GM12892 (cell line): Measurements from ENCODE around the gene OBSCN.

ENCODE experiments used
- POLR2A ChIP-seq: IDR thresholded peaks from 2 replicates; pipeline ENCODE4 v1.6.1; 2011; ENCODE audit warnings: low read depth, low read length, control low read depth
- POLR2AphosphoS5 ChIP-seq: IDR thresholded peaks from 2 replicates; pipeline ENCODE4 v1.6.1; 2011; ENCODE audit warnings: low read depth, low read length, control low read depth

DNA sequence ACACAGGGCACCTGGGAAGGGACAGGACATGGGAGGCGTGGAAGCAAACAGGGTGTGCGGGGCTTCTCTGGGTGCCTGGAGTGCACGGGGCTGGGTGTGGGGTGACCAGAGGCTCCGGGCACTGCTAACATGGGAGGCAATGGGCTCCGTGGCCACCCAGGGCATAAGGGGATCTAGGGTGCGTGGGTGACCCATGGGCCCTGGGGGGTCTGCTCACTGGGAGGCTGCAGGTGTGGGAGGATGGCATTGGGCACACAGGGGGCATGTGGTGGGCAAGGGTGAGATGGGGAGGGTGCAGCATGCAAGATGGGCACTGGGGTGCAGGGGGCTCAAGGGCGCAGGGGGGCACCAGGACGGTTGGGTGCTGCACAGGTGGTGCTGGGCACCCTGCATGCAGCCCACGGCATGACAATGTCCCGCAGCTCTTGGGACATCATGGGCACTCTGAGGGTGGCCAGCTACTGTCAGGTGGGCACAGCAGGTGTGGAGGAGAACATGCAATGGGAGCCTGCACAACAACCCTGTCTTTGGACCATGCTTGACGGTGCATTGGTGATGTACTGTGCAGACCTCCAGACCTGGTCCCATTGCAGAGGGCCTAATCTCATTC is 183.7 kb downstream of the OBSCN start:
- TF ChIP-seq POLR2AphosphoS5 = peak; percentile 48; the same call in 1 of the 2 replicates
- TF ChIP-seq POLR2A = peak; percentile 35; the same call in 1 of the 2 replicates
